Ovary (tissue), 3 donors: ENCODE results near the gene SOX6.
"Not testable (repeated sequence)": the region's sequence is repeated elsewhere in the genome, so short reads cannot be mapped to it uniquely, and the experiment has no call there.

Experiments used
- EP300 ChIP-seq: sonication (generic); formaldehyde crosslinking; IDR thresholded peaks from one replicate; pipeline ENCODE4 v1.6.1; 2017; ENCODE audit warnings: antibody characterized with exemption
- POLR2A ChIP-seq: fragments of 450-650 bp; IDR thresholded peaks from one replicate; pipeline ENCODE4 v1.6.1; 2017; ENCODE audit warnings: antibody characterized with exemption, mild to moderate bottlenecking, moderate library complexity
- TF ChIP-seq, protein P1 (sequence below), 3 donors: fragments of 450-650 bp in 2 of 3; fragments of 200-600 bp in 1 of 3; IDR thresholded peaks; one replicate each; pipeline versions ENCODE4 v1.5.1 to v1.8.0; 2016 to 2022; ENCODE audit warnings: antibody characterized with exemption in 3 of 3, mild to moderate bottlenecking in 1 of 3
- donor health status: DM: no; HTN: no; CAD: no.

DNA sequence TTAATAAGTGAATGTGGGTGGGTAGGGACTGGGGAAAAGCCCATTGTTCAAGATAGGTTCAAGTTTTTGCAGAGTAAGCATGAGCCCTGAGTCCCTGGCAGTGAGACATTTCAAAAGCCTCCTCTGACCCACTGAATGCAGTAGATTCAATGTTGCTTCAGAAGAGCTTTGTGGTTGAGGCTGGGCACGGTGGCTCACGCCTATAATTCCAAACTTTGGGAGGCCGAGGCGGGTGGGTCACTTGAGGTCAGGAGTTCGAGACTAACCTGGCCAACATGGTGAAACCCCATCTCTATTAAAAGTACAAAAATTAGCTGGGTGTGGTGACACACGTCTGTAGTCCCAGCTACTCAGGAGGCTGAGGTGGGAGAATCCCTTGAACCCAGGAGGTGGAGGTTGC is 433.6 kb downstream of the SOX6 start:
- TF ChIP-seq, protein P1, sequence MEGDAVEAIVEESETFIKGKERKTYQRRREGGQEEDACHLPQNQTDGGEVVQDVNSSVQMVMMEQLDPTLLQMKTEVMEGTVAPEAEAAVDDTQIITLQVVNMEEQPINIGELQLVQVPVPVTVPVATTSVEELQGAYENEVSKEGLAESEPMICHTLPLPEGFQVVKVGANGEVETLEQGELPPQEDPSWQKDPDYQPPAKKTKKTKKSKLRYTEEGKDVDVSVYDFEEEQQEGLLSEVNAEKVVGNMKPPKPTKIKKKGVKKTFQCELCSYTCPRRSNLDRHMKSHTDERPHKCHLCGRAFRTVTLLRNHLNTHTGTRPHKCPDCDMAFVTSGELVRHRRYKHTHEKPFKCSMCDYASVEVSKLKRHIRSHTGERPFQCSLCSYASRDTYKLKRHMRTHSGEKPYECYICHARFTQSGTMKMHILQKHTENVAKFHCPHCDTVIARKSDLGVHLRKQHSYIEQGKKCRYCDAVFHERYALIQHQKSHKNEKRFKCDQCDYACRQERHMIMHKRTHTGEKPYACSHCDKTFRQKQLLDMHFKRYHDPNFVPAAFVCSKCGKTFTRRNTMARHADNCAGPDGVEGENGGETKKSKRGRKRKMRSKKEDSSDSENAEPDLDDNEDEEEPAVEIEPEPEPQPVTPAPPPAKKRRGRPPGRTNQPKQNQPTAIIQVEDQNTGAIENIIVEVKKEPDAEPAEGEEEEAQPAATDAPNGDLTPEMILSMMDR (IDR thresholded peaks at IDR 0.05), result not testable (repeated sequence)
- not testable (repeated sequence) for TF ChIP-seq POLR2A, EP300
